Fibroblast of lung (primary cell): ENCODE data around the gene STK11. TPM values are rescaled to one million over a fixed set of nuclear protein-coding genes. Genes with fewer than 3 reads are reported as not detected.

ENCODE experiments used
- DNase-seq, 2 donors: peaks; one replicate each; pipeline versions ENCODE4 v3.0.0 to v3.0.0-alpha.2; 2010; ENCODE audit warnings: low read depth in 2 of 2
- H2AFZ ChIP-seq: 2 replicates; pipeline ENCODE4 v1.5.1; 2012; ENCODE audit warnings: low read length, control low read depth, inconsistent platforms
- H3K27ac ChIP-seq: 2 replicates; pipeline ENCODE4 v1.5.1; 2011; ENCODE audit warnings: low read length, control low read depth; ENCODE audit not compliant: insufficient read depth
- H3K27me3 ChIP-seq: 2 replicates; pipeline ENCODE4 v1.5.1; 2011; ENCODE audit warnings: mild to moderate bottlenecking, low read length; ENCODE audit not compliant: control insufficient read depth, insufficient read depth
- H3K36me3 ChIP-seq: 2 replicates; pipeline ENCODE4 v1.5.1; 2011; ENCODE audit warnings: low read length; ENCODE audit not compliant: control insufficient read depth, insufficient read depth
- H3K4me1 ChIP-seq: 2 replicates; pipeline ENCODE4 v1.5.1; 2011; ENCODE audit warnings: low read length; ENCODE audit not compliant: control insufficient read depth, insufficient read depth; ENCODE audit errors: extremely low read depth
- H3K4me2 ChIP-seq: 2 replicates; pipeline ENCODE4 v1.5.1; 2011; ENCODE audit warnings: low read length, control low read depth; ENCODE audit not compliant: insufficient read depth; ENCODE audit errors: extremely low read depth
- H3K4me3 ChIP-seq, 4 experiments: fragments of 200-600 bp in 1 of 4; sonication (generic) in 1 of 4; replicated peaks in 1 of 4; 2 replicates each; pipeline ENCODE4 v1.5.1; 2011 to 2016; ENCODE audit warnings: low read length in 4 of 4, low read depth in 3 of 4, mild to moderate bottlenecking in 3 of 4, control low read depth in 2 of 4, inconsistent platforms in 1 of 4, mixed read lengths in 1 of 4; ENCODE audit not compliant: insufficient read depth in 1 of 4; ENCODE audit errors: control extremely low read depth in 1 of 4
- H3K79me2 ChIP-seq: 2 replicates; pipeline ENCODE4 v1.5.1; 2012; ENCODE audit warnings: mild to moderate bottlenecking, low read length, inconsistent platforms; ENCODE audit not compliant: control insufficient read depth, insufficient read depth
- H3K9ac ChIP-seq: 2 replicates; pipeline ENCODE4 v1.5.1; 2011; ENCODE audit warnings: mild to moderate bottlenecking, low read length, control low read depth; ENCODE audit not compliant: insufficient read depth
- H3K9me3 ChIP-seq: 2 replicates; pipeline ENCODE4 v1.5.1; 2012; ENCODE audit warnings: low read depth, low read length; ENCODE audit not compliant: control insufficient read depth, insufficient read depth
- H4K20me1 ChIP-seq: 2 replicates; pipeline ENCODE4 v1.5.1; 2011; ENCODE audit warnings: low read length; ENCODE audit not compliant: control insufficient read depth, insufficient read depth; ENCODE audit errors: extremely low read depth
- CTCF ChIP-seq, 2 donors: IDR thresholded peaks in 1 of 2; conservative IDR thresholded peaks in 1 of 2; 1 replicate in 1 of 2; 2 replicates in 1 of 2; pipeline ENCODE4 v1.5.1; 2011 to 2012; ENCODE audit warnings: low read length in 2 of 2, control low read depth in 1 of 2, inconsistent platforms in 1 of 2, low read depth in 1 of 2, mild to moderate bottlenecking in 1 of 2
- EZH2 ChIP-seq: IDR thresholded peaks from 2 replicates; pipeline ENCODE4 v1.5.1; 2012; ENCODE audit warnings: low read length, control low read depth, mild to moderate bottlenecking; ENCODE audit errors: missing control alignments
- polyA plus RNA-seq, 2 donors: library from polyadenylated mRNA; depleted of rRNA in 1 of 2; stranded (reverse) in 1 of 2; unstranded in 1 of 2; fragments of >200 nt; gene quantifications; 2 replicates each; pipeline ENCODE4 v1.2.1, GENCODE V29; 2011 to 2012; ENCODE audit warnings: missing spikeins in 1 of 2
- total RNA-seq: library from RNA; depleted of rRNA; stranded (reverse); fragments of >200 nt; gene quantifications from 2 replicates; pipeline ENCODE4 v1.2.1, GENCODE V29; 2014

The STK11 gene
- total and polyA plus RNA-seq, 2 donors (not counting 1 experiment from before 2014, with no cell fraction given): 23.7 to 96.6 TPM

- H3K4me1 ChIP-seq: peaks cover 21% of the 10 kb centered on the region
- H3K27ac ChIP-seq: peak overlapping the region; percentile 98
- no peaks in the 10 kb centered on the region for H4K20me1 ChIP-seq
- no peak for TF ChIP-seq CTCF (conservative IDR thresholded peaks at IDR 0.05 in 1 of 2, IDR thresholded peaks at IDR 0.05 in 1 of 2; ENCODE audit: low read depth in 1 of 2, low read length in 2 of 2)
- no peak for TF ChIP-seq EZH2
- no peak for DNase-seq
- peaks cover 18% of the 10 kb centered on the region for H3K36me3 ChIP-seq
- H3K9ac ChIP-seq: peak overlapping the region; percentile 97
- no peaks in the 10 kb centered on the region for H3K27me3 ChIP-seq
- peak overlapping the region in 2 of 4 experiments; percentile 7 to 75 for H3K4me3 ChIP-seq
- no peaks in the 10 kb centered on the region for H3K9me3 ChIP-seq
- H2AFZ ChIP-seq: no peak overlapping the region
- peak overlapping the region; percentile 71 for H3K4me2 ChIP-seq
- peaks cover 45% of the 10 kb centered on the region for H3K79me2 ChIP-seq
These were observed 42.2 kb downstream of the STK11 start for GRCh38 chr19:1247748-1248138.

GRCh38 chr19:1248139-1248785 is 42.7 kb downstream of the STK11 start, which contains the start of gene MIDN:
TSS of gene MIDN (plus strand) at chr19:1248583. CDS start at chr19:1250297, 1,714 bp downstream.
- Histone ChIP-seq H3K79me2 (peaks cover 43% of the 10 kb centered on the region), H3K9me3 (no peaks in the 10 kb centered on the region), H3K4me1 (peaks cover 21% of the 10 kb centered on the region), H3K27ac (peak within 1 kb of the TSS; percentile 98), H3K36me3 (peaks cover 18% of the 10 kb centered on the region), H3K9ac (peak within 1 kb of the TSS; percentile 97), H4K20me1 (no peaks in the 10 kb centered on the region), H3K4me2 (peak within 1 kb of the TSS; percentile 71), H3K4me3 (peak within 1 kb of the TSS; percentile 60 to 75 (median 66)), H2AFZ (no peak within 1 kb of the TSS), H3K27me3 (no peaks in the 10 kb centered on the region)
- peak; percentile 86 to 90 for DNase-seq
- TF ChIP-seq CTCF (conservative IDR thresholded peaks at IDR 0.05 in 1 of 2, IDR thresholded peaks at IDR 0.05 in 1 of 2; ENCODE audit: low read depth in 1 of 2, low read length in 2 of 2) (peak; percentile 15 to 22), EZH2 (no peak)

- no peak for TF ChIP-seq EZH2
- peak; percentile 30 to 64 for TF ChIP-seq CTCF (conservative IDR thresholded peaks at IDR 0.05 in 1 of 2, IDR thresholded peaks at IDR 0.05 in 1 of 2; ENCODE audit: low read depth in 1 of 2, low read length in 2 of 2)
These were observed 43.3 kb downstream of the STK11 start for GRCh38 chr19:1248786-1249297.

More at GRCh38 chr19:1248786-1249297, 43.3 kb downstream of the STK11 start:
- peak in 1 of 2 donors; percentile 76 for DNase-seq
- Histone ChIP-seq H3K4me3 (peak overlapping the region; percentile 60 to 75 (median 66)), H3K9ac (peak overlapping the region; percentile 97), H2AFZ (no peak overlapping the region), H3K4me1 (peaks cover 19% of the 10 kb centered on the region), H3K4me2 (no peak overlapping the region), H3K27me3 (no peaks in the 10 kb centered on the region), H3K79me2 (peaks cover 46% of the 10 kb centered on the region), H3K36me3 (peaks cover 21% of the 10 kb centered on the region), H3K27ac (peak overlapping the region; percentile 98), H3K9me3 (no peaks in the 10 kb centered on the region), H4K20me1 (no peaks in the 10 kb centered on the region)
